Spleen (tissue), 7 donors: Measurements from ENCODE around the gene DDX20.

Experiments
- POLR2AphosphoS5 ChIP-seq, 3 donors: sonication (generic); formaldehyde crosslinking; IDR thresholded peaks; one replicate each; pipeline ENCODE4 v1.5.1; 2017; ENCODE audit warnings: antibody characterized with exemption in 3 of 3
- TF ChIP-seq, protein P1 (sequence below), 11 experiments: fragments of 200-600 bp in 7 of 11; fragments of 450-650 bp in 4 of 11; sonication (generic) in 4 of 11; IDR thresholded peaks in 8 of 11; conservative IDR thresholded peaks in 3 of 11; 1 replicate in 7 of 11; 2 replicates in 4 of 11; pipeline versions ENCODE4 v1.4.0 to v1.8.0; 2016 to 2021; ENCODE audit warnings: antibody characterized with exemption in 11 of 11, inconsistent platforms in 4 of 11, mild to moderate bottlenecking in 1 of 11
- donor health status: DM: no; HTN: no; CAD: no; lungs with moderate emphysema.
- donor health status: DM: no; HTN: no; CAD: no.
- donor health status: DM: no; HTN: no; CAD: no.

DNA sequence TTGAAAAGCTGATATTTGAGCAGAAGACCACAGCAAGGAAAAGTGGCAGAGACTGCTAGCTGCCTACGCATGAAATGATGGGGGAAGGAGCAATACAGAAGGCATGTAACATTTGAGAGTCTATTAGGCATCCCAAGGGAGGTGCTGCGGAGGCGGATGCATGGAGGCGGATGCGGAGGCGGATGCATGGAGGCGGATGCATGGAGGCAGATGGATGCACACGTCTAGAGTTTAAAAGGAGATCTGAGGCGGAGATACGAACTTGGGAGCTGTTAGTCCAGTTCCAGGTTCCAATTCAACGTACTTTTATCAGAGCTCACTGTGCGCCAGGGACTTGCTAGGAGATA lies 744 bp upstream of the DDX20 start:
- TF ChIP-seq, protein P1, sequence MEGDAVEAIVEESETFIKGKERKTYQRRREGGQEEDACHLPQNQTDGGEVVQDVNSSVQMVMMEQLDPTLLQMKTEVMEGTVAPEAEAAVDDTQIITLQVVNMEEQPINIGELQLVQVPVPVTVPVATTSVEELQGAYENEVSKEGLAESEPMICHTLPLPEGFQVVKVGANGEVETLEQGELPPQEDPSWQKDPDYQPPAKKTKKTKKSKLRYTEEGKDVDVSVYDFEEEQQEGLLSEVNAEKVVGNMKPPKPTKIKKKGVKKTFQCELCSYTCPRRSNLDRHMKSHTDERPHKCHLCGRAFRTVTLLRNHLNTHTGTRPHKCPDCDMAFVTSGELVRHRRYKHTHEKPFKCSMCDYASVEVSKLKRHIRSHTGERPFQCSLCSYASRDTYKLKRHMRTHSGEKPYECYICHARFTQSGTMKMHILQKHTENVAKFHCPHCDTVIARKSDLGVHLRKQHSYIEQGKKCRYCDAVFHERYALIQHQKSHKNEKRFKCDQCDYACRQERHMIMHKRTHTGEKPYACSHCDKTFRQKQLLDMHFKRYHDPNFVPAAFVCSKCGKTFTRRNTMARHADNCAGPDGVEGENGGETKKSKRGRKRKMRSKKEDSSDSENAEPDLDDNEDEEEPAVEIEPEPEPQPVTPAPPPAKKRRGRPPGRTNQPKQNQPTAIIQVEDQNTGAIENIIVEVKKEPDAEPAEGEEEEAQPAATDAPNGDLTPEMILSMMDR (IDR thresholded peaks at IDR 0.05 in 8 of 11, conservative IDR thresholded peaks at IDR 0.05 in 3 of 11), result no peak
- no peak for TF ChIP-seq POLR2AphosphoS5 (IDR thresholded peaks at IDR 0.05)
